IMR-90 (cell line): ENCODE data around the gene USP33.

Experiments
- CEBPB ChIP-seq: IDR thresholded peaks from 2 replicates; pipeline ENCODE4 v1.6.1; 2012; ENCODE audit warnings: low read depth, low read length, improper control_type of control experiment
- FOS ChIP-seq: fragments of 150-350 bp; IDR thresholded peaks from 2 replicates; pipeline ENCODE4 v1.6.1; 2016; ENCODE audit warnings: low read depth, low read length
- MAFK ChIP-seq: IDR thresholded peaks from 2 replicates; pipeline ENCODE4 v1.6.1; 2012; ENCODE audit warnings: low read depth, low read length, improper control_type of control experiment
- MAZ ChIP-seq: IDR thresholded peaks from 2 replicates; pipeline ENCODE4 v1.6.1; 2012; ENCODE audit warnings: low read depth, mild to moderate bottlenecking, low read length, improper control_type of control experiment, moderate library complexity, borderline replicate concordance
- MXI1 ChIP-seq: IDR thresholded peaks from 2 replicates; pipeline ENCODE4 v1.6.1; 2012; ENCODE audit warnings: low read depth, mild to moderate bottlenecking, low read length, moderate library complexity, borderline replicate concordance
- NFE2L2 ChIP-seq: fragments of 150-350 bp; IDR thresholded peaks from 2 replicates; pipeline ENCODE4 v1.6.1; 2016; ENCODE audit warnings: low read depth, mild to moderate bottlenecking, low read length
- POLR2A ChIP-seq: IDR thresholded peaks from 2 replicates; pipeline ENCODE4 v1.6.1; 2012; ENCODE audit warnings: mild to moderate bottlenecking, low read depth, low read length
- RAD21 ChIP-seq: IDR thresholded peaks from 2 replicates; pipeline ENCODE4 v1.6.1; 2012; ENCODE audit warnings: low read length, improper control_type of control experiment
- RCOR1 ChIP-seq: IDR thresholded peaks from 2 replicates; pipeline ENCODE4 v1.6.1; 2012; ENCODE audit warnings: mild to moderate bottlenecking, low read length, improper control_type of control experiment; ENCODE audit not compliant: insufficient replicate concordance
- SMC3 ChIP-seq: fragments of 150-350 bp; IDR thresholded peaks from 2 replicates; pipeline ENCODE4 v1.6.1; 2016; ENCODE audit warnings: low read depth, mild to moderate bottlenecking, antibody characterized with exemption, low read length, moderate library complexity
- TF ChIP-seq, protein P1 (sequence below): conservative IDR thresholded peaks from 2 replicates; pipeline ENCODE4 v1.5.1; 2012; ENCODE audit warnings: mild to moderate bottlenecking, low read depth, low read length, improper control_type of control experiment
- TF ChIP-seq, protein P2 (sequence below): fragments of 150-350 bp; IDR thresholded peaks from 2 replicates; pipeline ENCODE4 v1.6.1; 2017; ENCODE audit warnings: mild to moderate bottlenecking, antibody characterized with exemption, low read length, low read depth
- TF ChIP-seq, protein P3 (sequence below): fragments of 150-350 bp; IDR thresholded peaks from 2 replicates; pipeline ENCODE4 v1.6.1; 2016; ENCODE audit warnings: low read depth, mild to moderate bottlenecking, low read length, moderate library complexity, borderline replicate concordance

DNA sequence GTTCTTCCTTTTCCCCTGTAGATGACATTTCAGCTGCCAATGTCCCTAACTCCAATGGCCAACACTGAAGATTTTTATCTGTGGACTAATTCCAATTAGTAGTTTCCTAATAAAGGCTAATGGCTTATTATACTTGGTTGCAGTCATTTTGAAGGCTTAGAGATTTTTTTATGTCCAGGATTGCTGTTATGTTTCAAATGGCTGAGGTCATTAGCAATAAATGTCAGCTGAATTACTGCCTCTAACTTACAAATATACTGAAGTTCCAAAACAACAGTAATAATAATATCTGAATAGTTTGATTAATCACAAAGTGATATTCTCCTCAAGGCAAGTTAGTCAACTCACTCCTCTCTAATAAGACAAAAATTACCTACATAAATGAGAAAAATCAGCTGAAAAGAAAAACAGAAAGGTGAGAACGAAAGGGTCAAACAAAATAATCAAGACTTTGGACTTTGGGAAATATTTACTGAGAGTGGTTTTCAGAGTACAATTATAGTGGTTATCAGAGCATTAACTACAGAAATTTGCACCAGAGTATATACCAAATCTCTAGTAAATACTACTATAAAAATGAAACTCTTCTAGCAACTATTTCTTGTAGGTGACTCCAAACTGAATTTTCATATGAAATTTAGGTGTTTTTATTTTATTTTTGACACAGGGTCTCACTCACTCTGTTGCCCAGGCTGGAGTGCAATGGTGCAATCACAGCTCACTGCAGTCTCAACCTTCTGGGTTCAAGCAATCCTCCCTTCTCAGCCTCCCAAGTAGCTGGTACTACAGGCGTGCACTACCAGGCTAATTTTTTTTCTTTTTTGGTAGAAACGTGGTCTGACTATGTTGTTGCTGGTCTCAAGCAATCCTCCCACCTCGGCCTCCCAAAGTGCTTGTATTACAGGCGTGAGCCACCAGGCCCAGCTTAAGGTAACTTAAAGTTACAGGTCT, 80.7 kb downstream of the USP33 start:
- TF ChIP-seq, protein P1, sequence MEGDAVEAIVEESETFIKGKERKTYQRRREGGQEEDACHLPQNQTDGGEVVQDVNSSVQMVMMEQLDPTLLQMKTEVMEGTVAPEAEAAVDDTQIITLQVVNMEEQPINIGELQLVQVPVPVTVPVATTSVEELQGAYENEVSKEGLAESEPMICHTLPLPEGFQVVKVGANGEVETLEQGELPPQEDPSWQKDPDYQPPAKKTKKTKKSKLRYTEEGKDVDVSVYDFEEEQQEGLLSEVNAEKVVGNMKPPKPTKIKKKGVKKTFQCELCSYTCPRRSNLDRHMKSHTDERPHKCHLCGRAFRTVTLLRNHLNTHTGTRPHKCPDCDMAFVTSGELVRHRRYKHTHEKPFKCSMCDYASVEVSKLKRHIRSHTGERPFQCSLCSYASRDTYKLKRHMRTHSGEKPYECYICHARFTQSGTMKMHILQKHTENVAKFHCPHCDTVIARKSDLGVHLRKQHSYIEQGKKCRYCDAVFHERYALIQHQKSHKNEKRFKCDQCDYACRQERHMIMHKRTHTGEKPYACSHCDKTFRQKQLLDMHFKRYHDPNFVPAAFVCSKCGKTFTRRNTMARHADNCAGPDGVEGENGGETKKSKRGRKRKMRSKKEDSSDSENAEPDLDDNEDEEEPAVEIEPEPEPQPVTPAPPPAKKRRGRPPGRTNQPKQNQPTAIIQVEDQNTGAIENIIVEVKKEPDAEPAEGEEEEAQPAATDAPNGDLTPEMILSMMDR, result no peak
- TF ChIP-seq RAD21, result no peak
- no peak for TF ChIP-seq POLR2A
- no peak for TF ChIP-seq MAFK
- no peak for TF ChIP-seq CEBPB
- TF ChIP-seq FOS, result no peak
- TF ChIP-seq, protein P2, sequence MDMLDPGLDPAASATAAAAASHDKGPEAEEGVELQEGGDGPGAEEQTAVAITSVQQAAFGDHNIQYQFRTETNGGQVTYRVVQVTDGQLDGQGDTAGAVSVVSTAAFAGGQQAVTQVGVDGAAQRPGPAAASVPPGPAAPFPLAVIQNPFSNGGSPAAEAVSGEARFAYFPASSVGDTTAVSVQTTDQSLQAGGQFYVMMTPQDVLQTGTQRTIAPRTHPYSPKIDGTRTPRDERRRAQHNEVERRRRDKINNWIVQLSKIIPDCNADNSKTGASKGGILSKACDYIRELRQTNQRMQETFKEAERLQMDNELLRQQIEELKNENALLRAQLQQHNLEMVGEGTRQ, result no peak
- TF ChIP-seq MXI1, result no peak
- no peak for TF ChIP-seq MAZ
- no peak for TF ChIP-seq RCOR1
- no peak for TF ChIP-seq SMC3
- TF ChIP-seq, protein P3, sequence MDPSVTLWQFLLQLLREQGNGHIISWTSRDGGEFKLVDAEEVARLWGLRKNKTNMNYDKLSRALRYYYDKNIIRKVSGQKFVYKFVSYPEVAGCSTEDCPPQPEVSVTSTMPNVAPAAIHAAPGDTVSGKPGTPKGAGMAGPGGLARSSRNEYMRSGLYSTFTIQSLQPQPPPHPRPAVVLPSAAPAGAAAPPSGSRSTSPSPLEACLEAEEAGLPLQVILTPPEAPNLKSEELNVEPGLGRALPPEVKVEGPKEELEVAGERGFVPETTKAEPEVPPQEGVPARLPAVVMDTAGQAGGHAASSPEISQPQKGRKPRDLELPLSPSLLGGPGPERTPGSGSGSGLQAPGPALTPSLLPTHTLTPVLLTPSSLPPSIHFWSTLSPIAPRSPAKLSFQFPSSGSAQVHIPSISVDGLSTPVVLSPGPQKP, result no peak
- no peak for TF ChIP-seq NFE2L2
